GM19043 (cell line): ENCODE measurements around the gene ITGB7.

Experiments
- ATAC-seq: cut with Tn5 transposase; IDR thresholded peaks from one replicate; pipeline ENCODE4 v1.9.1; 2021; ENCODE audit warnings: low read depth; ENCODE audit not compliant: unreplicated experiment

The ITGB7 gene, protein sequence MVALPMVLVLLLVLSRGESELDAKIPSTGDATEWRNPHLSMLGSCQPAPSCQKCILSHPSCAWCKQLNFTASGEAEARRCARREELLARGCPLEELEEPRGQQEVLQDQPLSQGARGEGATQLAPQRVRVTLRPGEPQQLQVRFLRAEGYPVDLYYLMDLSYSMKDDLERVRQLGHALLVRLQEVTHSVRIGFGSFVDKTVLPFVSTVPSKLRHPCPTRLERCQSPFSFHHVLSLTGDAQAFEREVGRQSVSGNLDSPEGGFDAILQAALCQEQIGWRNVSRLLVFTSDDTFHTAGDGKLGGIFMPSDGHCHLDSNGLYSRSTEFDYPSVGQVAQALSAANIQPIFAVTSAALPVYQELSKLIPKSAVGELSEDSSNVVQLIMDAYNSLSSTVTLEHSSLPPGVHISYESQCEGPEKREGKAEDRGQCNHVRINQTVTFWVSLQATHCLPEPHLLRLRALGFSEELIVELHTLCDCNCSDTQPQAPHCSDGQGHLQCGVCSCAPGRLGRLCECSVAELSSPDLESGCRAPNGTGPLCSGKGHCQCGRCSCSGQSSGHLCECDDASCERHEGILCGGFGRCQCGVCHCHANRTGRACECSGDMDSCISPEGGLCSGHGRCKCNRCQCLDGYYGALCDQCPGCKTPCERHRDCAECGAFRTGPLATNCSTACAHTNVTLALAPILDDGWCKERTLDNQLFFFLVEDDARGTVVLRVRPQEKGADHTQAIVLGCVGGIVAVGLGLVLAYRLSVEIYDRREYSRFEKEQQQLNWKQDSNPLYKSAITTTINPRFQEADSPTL

DNA sequence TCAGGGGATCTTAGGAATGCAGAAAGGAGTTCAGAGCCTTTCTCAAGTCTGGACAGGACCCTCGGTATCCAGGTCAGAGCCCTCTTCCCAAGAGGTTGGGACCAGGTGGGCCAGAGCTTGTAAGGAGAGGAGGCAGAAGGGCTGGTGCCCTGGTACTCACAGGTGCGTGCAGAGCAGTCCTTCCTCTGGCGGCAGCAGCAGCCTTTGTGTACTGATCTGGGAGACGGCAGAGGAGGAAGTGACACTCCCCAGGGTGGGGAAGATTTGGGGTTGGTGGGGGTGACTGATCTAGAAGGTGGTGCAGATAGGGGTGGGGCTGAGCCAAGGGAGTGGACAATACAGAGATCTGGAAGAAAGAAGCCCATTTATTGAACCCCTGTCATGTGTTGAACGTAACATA lies at the start of gene ITGB7:
TSS of gene ITGB7 (minus strand) at position 210 of the 400 bp plus-strand sequence. CDS start 6,808 bp downstream, outside the sequence.
- peak; percentile 54 for ATAC-seq

DNA sequence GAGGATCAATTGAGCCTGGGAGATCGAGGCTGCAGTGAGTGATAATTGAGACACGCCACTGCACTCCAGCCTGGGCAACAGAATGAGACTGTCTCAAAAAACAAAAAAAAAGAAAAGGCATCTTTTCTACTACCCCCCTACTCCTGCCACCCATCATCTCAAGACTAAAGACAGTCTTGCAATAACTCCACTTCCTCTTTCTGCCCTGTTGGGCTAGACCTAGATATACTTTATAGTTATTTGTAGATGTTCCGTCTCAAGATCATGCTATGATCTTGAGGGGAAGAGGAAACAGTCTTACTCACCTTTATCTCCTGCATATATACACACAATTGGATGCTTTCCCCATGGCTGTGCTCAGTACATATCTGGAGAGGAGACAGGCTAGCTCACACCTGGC lies 48.9 kb upstream of the ITGB7 start:
- ATAC-seq, result no peak

DNA sequence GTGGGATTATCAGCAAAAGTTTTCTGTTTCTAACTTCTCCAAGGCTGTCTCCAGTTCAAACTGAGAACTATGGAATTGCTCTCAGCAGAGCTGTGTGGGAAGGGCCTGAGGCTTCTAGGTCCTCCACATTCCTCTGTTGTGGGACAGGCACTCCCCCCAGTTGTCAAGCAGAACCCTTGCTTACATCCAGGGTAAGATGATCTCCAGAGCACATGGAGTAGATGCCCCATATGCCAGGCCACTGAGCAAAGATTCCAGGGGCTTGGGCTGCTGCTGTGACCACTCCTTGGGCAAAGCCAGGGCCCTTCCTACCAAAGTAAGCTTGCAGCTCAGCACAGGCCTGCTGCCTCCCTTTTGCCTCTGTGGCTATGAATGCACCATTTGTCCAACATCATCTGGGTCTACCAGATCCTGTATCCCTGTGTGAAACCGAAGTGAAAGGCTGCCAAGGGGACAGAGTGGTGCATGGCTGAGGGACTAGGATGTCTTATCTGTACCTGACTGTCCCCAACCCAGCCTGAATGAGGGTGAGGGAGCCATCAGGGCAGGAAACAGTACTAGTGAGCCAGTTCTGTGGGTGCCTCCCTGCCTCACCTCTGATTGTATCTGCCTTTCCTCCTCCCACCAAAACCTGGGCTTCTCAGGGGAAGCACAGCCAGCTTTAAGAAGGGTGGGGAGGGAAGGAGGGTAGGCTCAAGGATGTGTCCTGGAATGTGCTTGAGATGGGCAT lies 47.9 kb upstream of the ITGB7 start:
- ATAC-seq, result no peak

DNA sequence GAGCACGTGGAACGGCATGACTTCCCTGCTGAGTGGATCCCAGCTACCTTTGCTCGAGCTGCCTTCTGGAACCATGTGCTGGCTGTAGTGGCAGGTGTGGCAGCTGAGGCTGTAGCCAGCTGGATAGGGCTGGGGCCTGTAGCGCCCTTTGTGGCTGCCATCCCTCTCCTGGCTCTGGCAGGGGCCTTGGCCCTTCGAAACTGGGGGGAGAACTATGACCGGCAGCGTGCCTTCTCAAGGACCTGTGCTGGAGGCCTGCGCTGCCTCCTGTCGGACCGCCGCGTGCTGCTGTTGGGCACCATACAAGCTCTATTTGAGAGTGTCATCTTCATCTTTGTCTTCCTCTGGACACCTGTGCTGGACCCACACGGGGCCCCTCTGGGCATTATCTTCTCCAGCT lies 46.2 kb upstream of the ITGB7 start:
- ATAC-seq, result no peak

DNA sequence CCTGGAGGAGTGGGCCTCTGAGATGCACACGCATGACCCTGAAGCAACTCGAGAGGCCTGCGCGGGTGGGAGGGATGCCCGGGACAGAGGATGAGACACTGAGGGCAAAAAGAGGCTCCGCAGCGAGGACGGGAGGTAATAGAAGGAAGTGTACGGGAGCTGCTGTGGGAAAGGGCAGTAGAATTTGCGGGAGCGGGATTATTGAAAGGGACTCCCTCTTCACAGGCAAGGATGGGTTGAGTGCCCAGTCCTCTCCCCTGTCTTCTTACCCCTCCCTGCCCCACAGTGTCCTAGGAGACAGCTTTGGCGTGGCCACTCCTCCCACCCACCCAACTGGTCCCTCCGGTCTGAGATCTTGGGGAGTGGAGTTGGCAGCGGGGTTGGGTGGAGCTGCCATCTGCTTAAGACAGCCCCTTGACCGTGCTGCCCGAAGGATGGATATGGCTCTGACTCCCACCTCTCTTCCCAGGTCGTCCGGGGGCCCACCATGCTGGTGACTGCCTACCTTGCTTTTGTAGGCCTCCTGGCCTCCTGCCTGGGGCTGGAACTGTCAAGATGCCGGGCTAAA lies 45.4 kb upstream of the ITGB7 start:
- no peak for ATAC-seq

DNA sequence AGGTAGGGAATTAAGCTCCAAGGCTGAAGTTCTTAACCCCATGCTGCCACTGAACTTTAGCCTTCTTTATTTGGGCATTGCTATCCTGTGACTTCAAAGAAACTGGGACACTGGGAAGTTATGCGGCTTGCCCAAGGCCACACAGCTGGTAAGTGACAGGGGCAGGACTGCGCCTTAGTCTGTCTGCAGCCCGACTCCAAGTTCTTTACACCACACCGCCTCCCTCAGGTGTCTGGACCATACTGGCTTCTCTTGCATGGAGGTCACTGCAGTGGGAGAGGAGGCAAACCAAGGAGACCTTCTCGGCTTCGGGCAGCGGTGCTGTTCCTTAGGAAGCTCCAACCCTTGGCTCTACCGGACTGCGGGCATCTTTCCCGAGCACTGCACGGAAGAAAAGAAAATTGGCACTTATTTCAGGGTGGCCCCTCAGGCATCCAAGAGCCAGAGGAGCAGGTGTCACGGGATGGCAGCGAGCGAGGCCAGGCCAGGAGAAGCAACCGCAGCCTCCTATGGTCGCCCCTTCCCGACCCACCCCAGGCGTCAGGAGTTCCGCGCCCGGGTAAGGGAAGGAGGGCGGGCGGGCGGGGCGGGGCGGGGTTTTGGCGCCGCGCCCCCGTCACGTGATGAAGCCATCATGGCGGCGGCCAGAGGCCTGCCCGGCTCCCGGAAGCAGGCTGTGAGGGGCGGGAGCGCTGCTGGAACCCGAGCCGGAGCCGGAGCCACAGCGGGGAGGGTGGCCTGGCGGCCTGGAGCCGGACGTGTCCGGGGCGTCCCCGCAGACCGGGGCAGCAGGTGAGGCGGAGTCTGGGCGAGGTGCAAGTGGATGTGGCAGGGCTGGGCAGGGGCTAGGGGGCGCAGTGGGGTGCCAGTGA lies 44.7 kb upstream of the ITGB7 start:
- ATAC-seq, result peak; percentile 70

- no peak for ATAC-seq
Observed at GRCh38 chr12:53245286-53245685, 38.2 kb upstream of the ITGB7 start.

- ATAC-seq, result no peak
Observed at GRCh38 chr12:53244337-53244736, 37.3 kb upstream of the ITGB7 start.

DNA sequence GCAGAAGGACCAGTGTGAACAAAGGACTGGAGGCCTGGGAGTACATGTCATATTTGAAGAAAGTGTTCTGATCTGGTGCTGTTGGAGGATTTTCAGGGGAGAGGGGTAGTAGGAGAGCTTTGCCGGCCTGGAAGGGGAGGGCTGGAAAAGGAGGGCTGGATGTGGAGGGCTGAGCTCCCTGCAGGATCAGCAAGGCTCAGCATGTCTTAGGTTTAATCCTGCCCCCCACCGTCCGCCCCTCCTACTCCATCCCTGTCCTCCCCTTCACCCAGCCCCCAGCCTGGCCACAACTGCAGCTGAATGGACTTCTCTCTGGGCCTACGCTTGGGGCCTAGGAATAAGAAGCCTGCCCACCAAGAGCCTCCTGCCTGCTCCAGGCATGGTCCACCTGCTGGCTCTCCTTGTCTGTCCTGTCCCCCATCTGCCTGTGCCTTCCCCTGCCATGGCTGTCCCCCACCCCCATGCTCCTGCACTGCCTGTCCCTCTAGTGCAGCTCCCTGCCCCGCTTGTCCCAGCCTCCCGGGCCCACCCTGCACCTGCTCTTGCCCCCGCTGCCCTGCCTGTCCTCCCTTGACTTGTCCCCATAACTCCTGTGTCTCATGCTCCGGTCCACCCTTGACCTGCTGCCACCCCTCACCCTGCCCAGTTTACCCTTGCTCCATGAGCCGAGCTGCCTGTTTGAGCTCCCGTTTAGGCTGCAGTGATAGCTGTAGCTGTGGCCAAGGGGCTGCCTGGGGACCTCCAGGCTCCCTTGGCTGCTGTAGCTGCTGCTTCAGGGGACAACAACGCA lies 34.8 kb upstream of the ITGB7 start:
- ATAC-seq, result no peak

DNA sequence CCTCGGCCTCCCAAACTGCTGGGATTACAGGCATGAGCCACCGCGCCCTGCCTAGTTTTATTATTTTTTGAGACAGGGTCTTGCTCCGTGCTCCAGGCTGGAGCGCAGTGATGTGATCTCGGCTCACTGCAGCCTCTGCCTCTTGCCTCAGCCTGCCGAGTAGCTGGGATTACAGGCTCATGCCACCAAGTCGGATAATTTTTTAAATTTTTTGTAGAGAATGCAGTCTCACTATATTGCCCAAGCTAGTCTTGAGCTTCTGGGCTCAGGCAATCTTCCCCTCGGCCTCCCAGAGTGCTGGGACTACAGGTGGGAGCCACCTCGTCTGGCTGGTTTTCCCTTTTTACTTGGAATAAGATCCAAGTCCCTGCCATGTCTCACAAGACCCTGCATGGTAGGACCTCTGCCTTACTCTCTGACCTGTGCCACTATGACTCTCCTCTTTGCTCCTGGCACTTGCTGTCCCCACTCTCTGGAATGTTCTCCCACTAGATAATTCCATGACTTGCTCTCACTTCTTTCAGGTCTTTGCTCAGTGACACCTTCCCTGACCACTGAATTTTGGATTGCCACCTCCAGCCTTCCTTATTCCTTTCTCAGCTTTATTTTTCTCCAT lies 32.7 kb upstream of the ITGB7 start:
- no peak for ATAC-seq

GRCh38 chr12:53236443-53237111 lies 29.5 kb upstream of the ITGB7 start:
- ATAC-seq, result no peak

GRCh38 chr12:53235742-53236442 lies 28.8 kb upstream of the ITGB7 start:
- no peak for ATAC-seq

GRCh38 chr12:53235164-53235563 lies 28.1 kb upstream of the ITGB7 start:
- ATAC-seq, result no peak

DNA sequence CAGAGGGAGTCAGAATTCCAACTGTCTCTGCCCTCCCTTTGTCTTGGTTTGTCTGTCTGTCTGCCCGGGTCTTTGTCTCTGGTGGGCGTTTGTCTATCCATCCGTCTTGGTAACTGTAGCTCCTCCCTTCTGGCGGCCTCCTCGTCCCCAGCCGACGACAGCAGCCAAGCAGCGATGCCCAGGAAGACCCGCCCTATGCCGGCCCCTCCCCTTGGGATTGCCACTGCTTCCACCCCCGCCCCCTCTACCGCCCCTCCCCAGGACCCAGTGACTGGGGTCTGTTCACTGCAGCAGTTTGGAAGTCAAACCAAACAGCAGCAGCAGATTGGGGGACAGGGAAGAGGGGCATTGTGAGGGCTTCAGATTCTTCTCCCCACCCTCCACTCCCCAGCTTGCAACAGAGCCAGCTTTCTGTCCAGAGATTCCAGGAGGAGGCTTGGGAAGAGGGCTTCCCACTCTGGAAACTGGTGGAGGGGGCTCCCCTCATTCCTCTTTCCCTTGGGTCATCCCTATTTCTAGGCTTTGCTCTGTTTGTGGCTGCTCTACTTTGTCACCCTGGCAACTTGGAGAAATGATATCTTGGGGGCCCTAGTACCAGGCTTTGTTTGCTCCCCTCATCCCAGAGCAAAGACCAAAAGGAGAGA lies 27.3 kb upstream of the ITGB7 start:
- ATAC-seq, result no peak

DNA sequence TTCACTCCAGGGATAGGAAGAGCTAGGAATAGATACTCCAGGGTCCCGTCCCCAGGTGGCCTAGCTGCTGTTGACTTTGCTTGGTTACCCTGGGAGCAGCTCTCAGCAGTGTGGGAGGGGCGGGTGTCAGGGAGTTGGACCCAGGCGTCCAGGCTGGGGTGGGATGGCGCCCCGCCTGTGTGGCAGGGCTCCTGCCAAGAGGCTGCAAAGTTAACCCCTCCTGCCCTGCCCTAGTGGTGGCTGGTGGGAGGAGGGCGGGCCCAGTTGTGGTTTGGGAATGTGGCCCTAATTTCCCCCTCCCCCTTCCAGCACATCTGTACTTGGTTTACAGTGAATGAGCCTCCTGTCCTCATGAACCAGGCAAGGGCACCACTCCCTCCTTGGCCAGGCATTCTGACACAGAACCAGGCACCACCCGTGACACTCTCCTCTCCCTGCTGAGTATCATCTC lies 26.6 kb upstream of the ITGB7 start:
- ATAC-seq, result no peak

DNA sequence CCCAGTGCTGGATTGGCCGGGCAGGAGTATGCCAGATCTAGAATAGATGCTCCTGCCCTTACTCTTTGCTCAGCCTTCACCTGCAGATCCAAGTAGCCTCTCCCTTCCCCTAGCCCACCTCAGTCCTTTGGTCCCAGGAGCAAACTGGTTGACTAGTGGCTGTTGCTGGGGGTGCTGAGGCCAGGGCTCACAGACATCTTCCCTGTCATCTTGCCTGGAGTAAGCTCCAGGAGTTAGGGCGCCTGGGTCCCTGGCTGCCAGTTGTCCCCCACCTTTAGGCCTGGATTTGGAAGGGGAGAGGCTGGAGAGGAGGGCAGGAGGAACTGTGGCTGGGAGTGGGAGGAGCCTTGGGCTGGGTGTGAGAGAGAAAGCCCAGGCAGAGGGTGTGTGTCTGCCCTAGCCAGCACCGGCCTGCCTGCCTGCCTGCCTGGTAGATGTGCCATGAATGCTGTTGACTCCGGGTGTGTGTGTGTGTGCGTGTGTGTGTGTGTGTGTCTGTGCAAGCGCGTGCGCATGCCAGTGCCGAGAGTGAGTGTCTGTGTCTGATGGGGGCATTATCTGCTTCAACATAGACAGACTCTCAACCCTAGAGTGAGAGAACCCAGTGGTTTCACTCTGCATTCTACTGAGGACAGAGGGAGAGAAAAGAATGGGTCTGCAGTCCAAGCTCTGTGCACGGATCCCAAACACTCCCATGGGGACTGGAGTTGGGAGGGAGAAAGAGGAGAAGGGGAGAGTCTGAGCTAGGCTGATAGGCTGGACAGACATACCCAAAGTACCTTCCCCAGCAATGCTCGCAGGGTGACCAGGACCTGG lies 25.8 kb upstream of the ITGB7 start:
- no peak for ATAC-seq
